Prostate gland (tissue), 2 donors: ENCODE measurements around the gene ARL3. TPM values are rescaled to one million over a fixed set of nuclear protein-coding genes. Genes with fewer than 3 reads are reported as not detected.
"Not testable (repeated sequence)": the region's sequence is repeated elsewhere in the genome, so short reads cannot be mapped to it uniquely, and the experiment has no call there.

Source experiments
- DNase-seq: peaks from one replicate; pipeline ENCODE4 v3.0.0-alpha.2; 2019; ENCODE audit warnings: low spot score
- H3K27ac ChIP-seq, 2 donors: fragments of 200-600 bp; sonication (generic); 2 replicates each; pipeline ENCODE4 v1.5.1; 2017 to 2019
- H3K27me3 ChIP-seq: fragments of 200-600 bp; sonication (generic); replicated peaks from 2 replicates; pipeline ENCODE4 v1.5.1; 2019; ENCODE audit not compliant: insufficient read depth
- H3K36me3 ChIP-seq, 2 donors: fragments of 200-600 bp; sonication (generic); 1 replicate in 1 of 2; 2 replicates in 1 of 2; pipeline versions ENCODE4 v1.5.1 to v1.8.1; 2017 to 2019
- H3K4me1 ChIP-seq: fragments of 200-600 bp; sonication (generic); replicated peaks from 2 replicates; pipeline ENCODE4 v1.5.1; 2019
- H3K4me3 ChIP-seq, 2 donors: fragments of 200-600 bp; sonication (generic); 2 replicates each; pipeline ENCODE4 v1.5.1; 2017 to 2019
- H3K9me3 ChIP-seq: fragments of 200-600 bp; sonication (generic); 2 replicates; pipeline ENCODE4 v1.5.1; 2017
- POLR2A ChIP-seq: fragments of 450-650 bp; IDR thresholded peaks from one replicate; pipeline ENCODE4 v1.6.1; 2016; ENCODE audit warnings: antibody characterized with exemption, mild to moderate bottlenecking
- POLR2AphosphoS5 ChIP-seq: sonication (generic); formaldehyde crosslinking; IDR thresholded peaks from one replicate; pipeline ENCODE4 v1.6.1; 2017; ENCODE audit warnings: antibody characterized with exemption
- WGBS: methylation state at CpG from one replicate; pipeline ENCODE4 v1.1.5; 2018; 5-methylcytosine and 5-hydroxymethylcytosine counted together
- intact Hi-C: fragments of 100-400 bp; cut with DNase I; formaldehyde crosslinking; loops from one replicate; pipeline ENCODE4 v1.14.2; 2022
- total RNA-seq, 2 donors: library from RNA; depleted of rRNA; stranded (reverse); fragments of >200 nt; gene quantifications; one replicate each; pipeline ENCODE4 v1.1.0, GENCODE V29; 2016
- TF ChIP-seq, protein P1 (sequence below), 4 experiments: fragments of 200-600 bp in 2 of 4; fragments of 450-650 bp in 2 of 4; sonication (generic) in 2 of 4; IDR thresholded peaks; 1 replicate in 3 of 4; 2 replicates in 1 of 4; pipeline ENCODE4 v1.5.1; 2016 to 2019; ENCODE audit warnings: antibody characterized with exemption in 4 of 4, mild to moderate bottlenecking in 2 of 4, moderate library complexity in 2 of 4

The ARL3 gene
- total RNA-seq, 2 donors from 2014 or later = 8.0 to 8.5 TPM

DNA sequence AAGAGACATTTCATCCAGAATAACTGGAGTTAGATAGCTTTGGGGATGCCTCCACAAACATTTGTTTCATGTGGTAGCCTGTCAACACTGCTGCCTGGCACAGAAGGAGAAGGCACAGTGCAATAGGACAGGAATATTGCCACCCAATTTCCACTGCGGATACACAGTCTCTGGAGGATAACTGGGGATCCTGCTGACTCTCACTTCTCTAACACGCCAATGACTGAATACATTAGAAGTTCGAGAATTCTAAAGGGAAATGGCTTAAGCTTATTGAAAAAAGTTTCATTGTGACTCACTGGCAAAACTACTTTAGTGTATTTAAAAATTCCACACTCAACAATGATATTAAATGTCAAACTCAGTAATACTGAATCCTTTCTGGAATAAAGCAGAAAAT, 12.9 kb downstream of the ARL3 start:
- intact Hi-C loops = no loop called here
- 89% methylated on average over 3 of the region's 3 CpGs for WGBS
- no peak overlapping the region for H3K4me3 ChIP-seq
- H3K9me3 ChIP-seq = no peaks in the 10 kb centered on the region
- no peaks in the 10 kb centered on the region for H3K27me3 ChIP-seq
- no peak overlapping the region for H3K27ac ChIP-seq
- TF ChIP-seq POLR2A = no peak
- no peak for TF ChIP-seq POLR2AphosphoS5
- TF ChIP-seq, protein P1, sequence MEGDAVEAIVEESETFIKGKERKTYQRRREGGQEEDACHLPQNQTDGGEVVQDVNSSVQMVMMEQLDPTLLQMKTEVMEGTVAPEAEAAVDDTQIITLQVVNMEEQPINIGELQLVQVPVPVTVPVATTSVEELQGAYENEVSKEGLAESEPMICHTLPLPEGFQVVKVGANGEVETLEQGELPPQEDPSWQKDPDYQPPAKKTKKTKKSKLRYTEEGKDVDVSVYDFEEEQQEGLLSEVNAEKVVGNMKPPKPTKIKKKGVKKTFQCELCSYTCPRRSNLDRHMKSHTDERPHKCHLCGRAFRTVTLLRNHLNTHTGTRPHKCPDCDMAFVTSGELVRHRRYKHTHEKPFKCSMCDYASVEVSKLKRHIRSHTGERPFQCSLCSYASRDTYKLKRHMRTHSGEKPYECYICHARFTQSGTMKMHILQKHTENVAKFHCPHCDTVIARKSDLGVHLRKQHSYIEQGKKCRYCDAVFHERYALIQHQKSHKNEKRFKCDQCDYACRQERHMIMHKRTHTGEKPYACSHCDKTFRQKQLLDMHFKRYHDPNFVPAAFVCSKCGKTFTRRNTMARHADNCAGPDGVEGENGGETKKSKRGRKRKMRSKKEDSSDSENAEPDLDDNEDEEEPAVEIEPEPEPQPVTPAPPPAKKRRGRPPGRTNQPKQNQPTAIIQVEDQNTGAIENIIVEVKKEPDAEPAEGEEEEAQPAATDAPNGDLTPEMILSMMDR (IDR thresholded peaks at IDR 0.05) = no peak
- DNase-seq = no peak
- H3K4me1 ChIP-seq = no peaks in the 10 kb centered on the region
- H3K36me3 ChIP-seq = peaks cover 3 to 7% of the 10 kb centered on the region in 2 donors

DNA sequence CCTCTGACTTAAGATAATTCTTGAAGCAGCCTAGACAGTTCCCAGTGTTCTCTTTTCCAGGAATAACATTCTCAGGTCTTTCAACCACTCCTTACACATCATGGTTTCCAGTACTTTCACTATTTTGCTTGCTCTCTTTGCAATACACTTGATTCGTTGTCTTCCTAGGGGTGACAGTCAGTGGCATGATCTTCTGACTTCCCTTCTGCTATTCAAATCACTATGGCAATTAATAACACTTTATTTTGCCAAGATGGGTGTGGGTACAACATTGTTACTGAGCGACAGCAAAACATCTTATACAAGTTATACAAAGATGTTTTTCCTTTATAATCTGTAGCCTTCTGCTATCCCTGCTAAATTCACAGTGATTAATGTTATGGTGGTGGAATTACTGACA, 15.3 kb downstream of the ARL3 start:
- no peak for DNase-seq
- intact Hi-C loops = no loop called here
- no peak overlapping the region for H3K4me3 ChIP-seq
- H3K4me1 ChIP-seq = no peaks in the 10 kb centered on the region
- TF ChIP-seq POLR2A (no peak), POLR2AphosphoS5 (no peak)
- TF ChIP-seq, protein P1 (IDR thresholded peaks at IDR 0.05) = no peak
- 91% methylated on average over 2 of the region's 2 CpGs for WGBS
- peaks cover 3 to 7% of the 10 kb centered on the region in 2 donors for H3K36me3 ChIP-seq
- H3K27me3 ChIP-seq = no peaks in the 10 kb centered on the region
- no peaks in the 10 kb centered on the region for H3K9me3 ChIP-seq
- H3K27ac ChIP-seq = no peak overlapping the region

DNA sequence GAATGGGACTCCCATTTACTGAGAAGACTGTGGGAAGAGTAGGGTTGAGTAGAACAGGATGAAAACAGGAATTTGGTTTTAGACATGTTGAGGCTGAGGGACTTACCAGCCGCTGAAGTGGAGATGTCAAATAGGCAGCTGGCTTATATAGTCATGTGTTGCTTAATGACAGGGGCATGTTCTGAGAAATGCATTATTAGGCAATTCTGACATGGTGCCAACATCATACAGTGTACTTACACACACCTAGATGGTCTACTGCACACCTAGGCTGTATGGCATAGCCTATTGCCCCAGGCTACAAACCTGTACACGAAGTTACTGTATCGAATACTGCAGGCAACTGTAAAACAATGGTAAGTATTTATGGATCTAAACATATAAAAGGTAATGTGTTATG, 17.5 kb downstream of the ARL3 start:
- Histone ChIP-seq H3K27me3 (no peaks in the 10 kb centered on the region), H3K4me1 (no peaks in the 10 kb centered on the region), H3K36me3 (peaks cover 3 to 7% of the 10 kb centered on the region in 2 donors), H3K4me3 (no peak overlapping the region), H3K9me3 (no peaks in the 10 kb centered on the region), H3K27ac (no peak overlapping the region)
- DNase-seq = no peak
- intact Hi-C loops = no loop called here
- 92% methylated on average over 3 of the region's 3 CpGs for WGBS
- TF ChIP-seq, protein P1 (IDR thresholded peaks at IDR 0.05) = no peak
- TF ChIP-seq POLR2A (no peak), POLR2AphosphoS5 (no peak)

DNA sequence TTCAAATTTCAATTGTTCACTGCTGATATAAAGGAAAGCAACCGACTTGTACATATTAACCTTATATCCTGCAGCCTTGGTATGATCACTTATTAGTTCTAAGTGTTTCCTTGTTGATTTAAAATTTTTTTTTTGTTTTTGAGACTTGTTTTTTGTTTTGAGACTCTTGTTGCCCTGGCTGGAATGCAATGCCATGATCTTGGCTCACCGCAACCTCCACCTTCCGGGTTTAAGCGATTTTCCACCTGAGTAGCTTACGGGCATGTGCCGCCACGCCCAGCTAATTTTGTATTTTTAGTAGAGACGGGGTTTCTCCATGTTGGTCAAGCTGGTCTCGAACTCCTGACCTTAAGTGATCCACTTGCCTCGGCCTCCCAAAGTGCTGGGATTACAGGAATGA, 18.8 kb downstream of the ARL3 start:
- H3K36me3 ChIP-seq, H3K27me3 ChIP-seq, H3K4me1 ChIP-seq, intact Hi-C loops, H3K27ac ChIP-seq, H3K4me3 ChIP-seq, DNase-seq, H3K9me3 ChIP-seq: not testable (repeated sequence)
- 94% methylated on average over 10 of the region's 10 CpGs for WGBS

DNA sequence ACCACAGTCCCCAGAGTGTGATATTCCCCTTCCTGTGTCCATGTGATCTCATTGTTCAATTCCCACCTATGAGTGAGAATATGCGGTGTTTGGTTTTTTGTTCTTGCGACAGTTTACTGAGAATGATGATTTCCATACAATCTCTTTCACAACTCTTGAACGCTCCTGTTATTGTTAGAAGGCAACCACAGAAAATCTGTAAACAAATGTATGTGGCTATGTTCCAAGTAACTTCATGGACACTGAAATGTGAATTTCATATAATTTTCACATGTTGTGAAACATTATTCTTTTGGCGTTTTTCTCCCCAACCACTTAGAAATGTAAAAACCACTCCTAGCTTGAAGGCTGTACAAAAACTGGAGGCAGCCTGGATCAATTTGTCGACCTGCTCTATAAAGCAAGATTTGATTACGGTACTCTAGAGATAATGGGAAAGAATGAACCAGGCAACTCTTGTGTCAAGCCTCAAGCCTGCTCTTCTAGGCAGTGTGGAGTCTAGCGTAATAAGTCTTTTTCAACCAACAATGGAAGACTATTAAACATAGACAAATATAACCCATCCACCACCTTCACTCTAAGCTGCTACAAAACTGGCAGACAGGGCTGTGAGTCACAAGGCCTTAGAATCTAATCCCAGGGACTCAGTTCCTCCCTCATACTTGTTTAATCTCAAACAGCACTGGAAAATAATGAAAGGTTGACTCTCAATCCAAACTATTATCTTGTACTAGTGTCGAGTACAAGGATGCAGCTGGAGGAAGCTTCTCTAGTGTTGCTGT, 22.7 kb downstream of the ARL3 start:
- no peaks in the 10 kb centered on the region for H3K4me1 ChIP-seq
- 78% methylated on average over 8 of the region's 8 CpGs for WGBS
- TF ChIP-seq POLR2AphosphoS5 (no peak), POLR2A (no peak)
- TF ChIP-seq, protein P1 (IDR thresholded peaks at IDR 0.05) = no peak
- no peaks in the 10 kb centered on the region for H3K36me3 ChIP-seq
- H3K27me3 ChIP-seq = no peaks in the 10 kb centered on the region
- H3K9me3 ChIP-seq = no peaks in the 10 kb centered on the region
- no peak overlapping the region for H3K4me3 ChIP-seq
- H3K27ac ChIP-seq = no peak overlapping the region
- intact Hi-C loops = no loop called here
- no peak for DNase-seq
